Uterus (tissue), 2 donors: ENCODE measurements around the gene GPHB5.

Experiments used
- CTCF ChIP-seq, 4 experiments: fragments of 200-600 bp in 2 of 4; fragments of 450-650 bp in 2 of 4; sonication (generic) in 2 of 4; IDR thresholded peaks; one replicate each; pipeline ENCODE4 v1.5.1; 2016 to 2019; ENCODE audit warnings: antibody characterized with exemption in 4 of 4, mild to moderate bottlenecking in 2 of 4, moderate library complexity in 1 of 4
- POLR2A ChIP-seq, 2 donors: fragments of 450-650 bp; IDR thresholded peaks; one replicate each; pipeline ENCODE4 v1.6.1; 2016; ENCODE audit warnings: antibody characterized with exemption in 2 of 2, mild to moderate bottlenecking in 1 of 2, moderate library complexity in 1 of 2

GRCh38 chr14:63269561-63270225 is 49.0 kb downstream of the GPHB5 start:
- TF ChIP-seq CTCF (IDR thresholded peaks at IDR 0.05) (no peak), POLR2A (IDR thresholded peaks at IDR 0.05) (no peak)
